NCI-H1105 (cell line): ENCODE data around the gene TTC7B.
A peak's percentile ranks its signal among the peaks of the same experiment; 100 is the strongest.

Experiments
- DNase-seq: peaks from one replicate; lab custom pipeline; 2025; lab: John Stamatoyannopoulos, UW

TTC7B gene

GRCh38 chr14:90648421-90648820 lies 167.8 kb downstream of the TTC7B start:
- DNase-seq: no peak

- DNase-seq: no peak
Observed at GRCh38 chr14:90647473-90648005, 168.7 kb downstream of the TTC7B start.

GRCh38 chr14:90645842-90646443 lies 170.3 kb downstream of the TTC7B start:
- DNase-seq: peak; percentile 2

- no peak for DNase-seq
Observed at GRCh38 chr14:90644882-90645281, 171.3 kb downstream of the TTC7B start.

- DNase-seq: no peak
Observed at GRCh38 chr14:90643982-90644670, 172.1 kb downstream of the TTC7B start.

GRCh38 chr14:90642244-90642717 lies 173.9 kb downstream of the TTC7B start:
- DNase-seq: no peak

GRCh38 chr14:90641615-90642243 lies 174.5 kb downstream of the TTC7B start:
- no peak for DNase-seq

GRCh38 chr14:90641168-90641567 lies 175.1 kb downstream of the TTC7B start:
- no peak for DNase-seq

- DNase-seq: no peak
Observed at GRCh38 chr14:90639641-90640040, 176.6 kb downstream of the TTC7B start.

GRCh38 chr14:90632871-90633270 lies 183.4 kb downstream of the TTC7B start:
- DNase-seq: no peak

GRCh38 chr14:90632451-90632850 lies 183.8 kb downstream of the TTC7B start:
- DNase-seq: no peak

- no peak for DNase-seq
Observed at GRCh38 chr14:90630171-90630806, 185.9 kb downstream of the TTC7B start.

GRCh38 chr14:90629471-90629870 lies 186.8 kb downstream of the TTC7B start:
- no peak for DNase-seq

- no peak for DNase-seq
Observed at GRCh38 chr14:90628825-90629224, 187.4 kb downstream of the TTC7B start.

- no peak for DNase-seq
Observed at GRCh38 chr14:90627478-90627877, 188.8 kb downstream of the TTC7B start.

GRCh38 chr14:90626550-90626949 lies 189.7 kb downstream of the TTC7B start:
- no peak for DNase-seq

GRCh38 chr14:90625445-90625844 lies 190.8 kb downstream of the TTC7B start:
- no peak for DNase-seq

GRCh38 chr14:90624732-90625400 lies 191.4 kb downstream of the TTC7B start:
- peak; percentile 26 for DNase-seq

GRCh38 chr14:90624227-90624626 lies 192.0 kb downstream of the TTC7B start:
- DNase-seq: no peak

GRCh38 chr14:90621201-90621600 lies 195.0 kb downstream of the TTC7B start:
- DNase-seq: no peak

GRCh38 chr14:90620568-90621077 lies 195.6 kb downstream of the TTC7B start:
- DNase-seq: peak; percentile 6

GRCh38 chr14:90619911-90620310 lies 196.3 kb downstream of the TTC7B start:
- DNase-seq: no peak
